Endometrial microvascular endothelial cells (primary cell): ENCODE measurements around the gene OR1I1. TPM values are rescaled to one million over a fixed set of nuclear protein-coding genes. Genes with fewer than 3 reads are reported as not detected.
"Not testable (repeated sequence)": the region's sequence is repeated elsewhere in the genome, so short reads cannot be mapped to it uniquely, and the experiment has no call there.

Experiments used
- in situ Hi-C: cut with HindIII; loops from 2 replicates; pipeline ENCODE4 v1.10.0; 2017; ENCODE audit warnings: low sequenced_read_pairs, low pct_unique_long_range_greater_than_20kb; ENCODE audit errors: inconsistent ontology term
- total RNA-seq: library from RNA; depleted of rRNA; stranded (reverse); fragments of >200 nt; gene quantifications from one replicate; pipeline ENCODE4 v1.2.3, GENCODE V29; 2015; ENCODE audit errors: inconsistent ontology term

Gene OR1I1, protein sequence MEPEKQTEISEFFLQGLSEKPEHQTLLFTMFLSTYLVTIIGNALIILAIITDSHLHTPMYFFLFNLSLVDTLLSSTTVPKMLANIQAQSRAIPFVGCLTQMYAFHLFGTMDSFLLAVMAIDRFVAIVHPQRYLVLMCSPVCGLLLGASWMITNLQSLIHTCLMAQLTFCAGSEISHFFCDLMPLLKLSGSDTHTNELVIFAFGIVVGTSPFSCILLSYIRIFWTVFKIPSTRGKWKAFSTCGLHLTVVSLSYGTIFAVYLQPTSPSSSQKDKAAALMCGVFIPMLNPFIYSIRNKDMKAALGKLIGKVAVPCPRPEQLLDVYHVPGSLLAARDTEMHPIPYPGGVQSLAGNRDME
- not detected for total RNA-seq

GRCh38 chr19:15081911-15082310, at the start of gene OR1I1:
Gene OR1I1 (plus strand): TSS chr19:15082211. CDS start chr19:15087066, 4,855 bp downstream.
- in situ Hi-C loops = no loop called here

- in situ Hi-C loops = no loop called here
These were observed 46.2 kb upstream of the OR1I1 start for GRCh38 chr19:15035795-15036311.

GRCh38 chr19:15037586-15037985, 44.4 kb upstream of the OR1I1 start:
- in situ Hi-C loops = no loop called here

GRCh38 chr19:15038294-15038693, 43.7 kb upstream of the OR1I1 start:
- in situ Hi-C loops = no loop called here

GRCh38 chr19:15042003-15042402, 40.0 kb upstream of the OR1I1 start:
- in situ Hi-C loops = no loop called here

DNA sequence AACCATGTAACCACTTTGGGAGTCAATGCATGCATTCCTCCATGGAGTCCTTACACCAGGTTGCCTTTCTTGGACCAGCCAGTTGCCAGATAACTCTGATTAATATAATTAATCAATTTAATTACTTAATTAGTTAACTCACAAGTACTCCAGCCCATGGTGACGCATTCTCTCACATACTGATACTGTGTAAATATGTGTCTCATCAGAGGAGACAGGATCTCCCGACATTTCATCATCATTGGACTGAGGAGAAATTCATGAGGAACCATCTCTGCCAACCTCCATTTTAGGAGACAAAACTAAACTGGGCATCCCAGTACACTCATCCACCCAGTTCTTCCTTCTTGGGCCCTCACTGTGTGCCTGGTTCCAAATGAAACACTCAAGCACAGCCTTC, 39.2 kb upstream of the OR1I1 start:
- in situ Hi-C loops = no loop called here

DNA sequence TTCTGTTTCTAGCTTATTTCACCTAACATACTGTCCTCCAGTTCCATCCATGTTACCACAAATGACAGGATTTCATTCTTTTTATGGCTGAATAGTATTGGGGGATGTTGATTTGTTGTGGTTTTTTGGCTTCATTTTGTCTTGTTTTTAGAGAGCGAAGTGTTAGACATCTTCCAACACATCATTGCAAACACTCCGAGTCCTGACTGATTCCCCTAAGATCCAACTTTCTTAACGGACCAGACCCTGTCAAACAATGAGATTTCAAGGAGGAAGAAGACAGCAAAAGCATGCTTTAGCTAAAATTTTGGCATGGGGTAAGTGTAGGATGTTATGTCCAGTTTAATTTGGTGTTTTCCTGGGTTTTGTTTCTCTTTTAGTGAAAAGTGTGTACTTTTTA, 36.5 kb upstream of the OR1I1 start:
- in situ Hi-C loops = no loop called here

- in situ Hi-C loops = no loop called here
These were observed 34.3 kb upstream of the OR1I1 start for GRCh38 chr19:15047680-15048079.

GRCh38 chr19:15048128-15048527, 33.9 kb upstream of the OR1I1 start:
- in situ Hi-C loops = no loop called here

DNA sequence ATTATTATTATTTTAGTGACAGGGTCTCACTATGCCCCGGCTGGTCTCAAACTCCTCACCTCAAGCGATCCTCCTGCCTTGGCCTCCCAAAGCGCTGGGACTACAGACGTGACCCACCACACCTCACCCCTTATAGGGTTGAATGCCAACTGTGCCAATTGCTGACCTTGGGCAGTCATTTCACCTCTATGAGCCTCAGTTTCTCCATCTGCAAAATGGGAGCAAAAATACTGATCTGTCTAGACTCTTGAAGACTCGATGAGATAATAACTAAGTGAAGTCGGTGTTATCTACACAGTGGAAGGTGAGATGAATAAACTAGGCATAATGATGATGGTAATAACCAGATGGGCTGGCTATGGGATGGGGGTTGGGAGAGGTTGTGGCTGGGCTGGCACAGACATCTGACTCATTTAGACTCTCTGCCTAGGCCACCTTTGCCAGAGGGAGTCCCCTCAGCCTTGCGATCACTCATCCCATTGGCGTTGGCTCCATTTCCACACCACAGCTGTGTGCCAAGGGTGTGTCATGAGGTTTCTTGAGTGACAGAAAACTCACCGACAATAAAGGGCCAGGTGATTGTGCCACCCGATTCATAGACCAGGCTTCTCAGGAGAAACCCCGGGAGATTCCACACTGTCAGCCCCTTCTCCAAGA, 33.0 kb upstream of the OR1I1 start, which contains the start of gene CASP14:
Gene CASP14, plus strand, starts transcription at position 596 of the 657 bp plus-strand sequence. CDS start 2,772 bp downstream, outside the sequence.
- in situ Hi-C loops = no loop called here

DNA sequence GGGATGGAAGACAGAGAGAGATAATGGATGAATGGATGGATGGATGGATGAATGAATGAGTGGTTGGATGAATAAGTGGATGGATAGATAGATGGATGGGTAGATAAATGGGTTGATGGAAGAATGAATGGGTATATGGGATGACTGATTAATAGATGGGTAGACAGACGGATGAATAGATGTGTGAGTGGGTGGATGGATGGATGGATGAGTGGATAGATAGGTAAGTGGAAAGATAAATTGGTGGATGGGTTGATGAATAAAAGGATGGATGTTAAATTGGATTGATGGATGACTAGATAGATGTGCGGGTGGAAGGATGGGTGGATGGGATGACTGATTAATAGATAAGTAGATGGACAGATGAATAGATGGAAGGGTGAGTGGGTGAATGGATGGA, 31.4 kb upstream of the OR1I1 start:
- in situ Hi-C loops = no loop called here

- in situ Hi-C loops = no loop called here
These were observed 20.0 kb upstream of the OR1I1 start for GRCh38 chr19:15062036-15062435.

DNA sequence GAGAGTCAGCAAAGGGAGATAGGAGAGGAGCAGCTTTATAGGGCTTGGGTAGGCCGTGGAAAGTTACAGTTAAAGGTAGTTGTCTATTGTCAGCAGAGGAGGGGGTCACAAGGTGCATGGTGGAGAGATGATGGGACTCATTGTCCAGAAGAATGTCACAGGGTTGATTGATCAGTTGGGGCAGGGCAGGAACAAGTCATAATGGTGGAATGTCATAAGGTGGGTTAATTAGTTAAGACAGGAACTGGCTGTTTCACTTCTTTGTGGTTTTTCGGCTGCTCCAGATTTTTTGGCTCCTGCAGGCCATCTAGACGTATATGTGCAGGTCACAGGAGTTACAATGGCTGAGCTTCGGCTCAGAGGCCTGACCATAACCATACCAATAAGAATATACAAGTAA, 11.6 kb upstream of the OR1I1 start:
- in situ Hi-C loops = not testable (repeated sequence)

DNA sequence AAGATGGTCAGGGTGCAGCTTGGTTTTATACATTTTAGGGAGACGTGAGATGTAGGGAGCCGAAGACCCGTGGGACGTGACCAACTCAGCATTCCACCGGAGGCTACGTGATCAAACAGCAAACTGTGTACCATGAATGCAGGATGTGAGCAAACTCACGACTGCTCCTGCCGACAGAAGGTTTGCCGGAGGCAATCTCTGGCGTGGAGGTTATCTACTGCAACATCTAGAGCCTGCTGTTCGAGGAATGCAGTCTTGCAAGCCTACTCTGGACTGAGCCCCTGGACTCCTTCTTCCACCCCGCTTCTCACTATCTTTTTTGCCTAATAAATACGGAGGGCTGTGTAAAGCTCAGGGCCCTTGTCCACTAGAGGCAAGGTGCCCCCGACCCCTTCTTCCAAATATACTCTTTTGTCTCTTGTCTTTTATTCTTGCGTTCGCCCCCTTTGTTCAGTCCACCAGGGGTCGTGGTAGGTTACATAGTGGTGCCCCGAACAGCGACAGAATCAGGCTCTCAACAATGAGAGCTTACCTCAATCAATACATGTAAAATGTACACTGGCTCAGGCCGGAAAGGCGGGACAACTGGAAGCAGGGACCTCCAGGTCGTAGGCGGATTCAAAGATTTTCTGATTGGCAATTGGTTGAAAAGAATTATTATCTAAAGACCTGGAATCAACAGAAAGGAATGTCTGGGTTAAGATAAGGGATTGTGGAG, 8.9 kb upstream of the OR1I1 start:
- in situ Hi-C loops = no loop called here

- in situ Hi-C loops = no loop called here
These were observed 7.6 kb upstream of the OR1I1 start for GRCh38 chr19:15074371-15074770.

DNA sequence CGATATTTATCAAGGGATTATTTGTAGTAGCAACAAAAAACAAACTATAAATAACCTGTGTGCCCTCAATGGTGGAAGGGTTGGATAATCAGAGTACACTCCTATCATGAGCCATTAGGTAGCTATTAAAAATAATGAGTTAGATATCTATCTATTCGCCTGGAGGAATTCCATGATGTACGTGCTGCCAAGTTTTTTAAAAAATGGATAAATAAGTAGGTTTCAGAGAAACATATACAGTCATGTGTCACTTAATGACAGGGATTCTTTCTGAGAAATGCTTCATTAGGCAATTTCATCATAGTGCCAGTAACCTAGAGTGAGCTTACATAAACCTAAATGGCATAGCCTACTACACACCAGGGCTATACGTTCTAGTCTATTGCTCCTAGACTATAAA, 6.2 kb upstream of the OR1I1 start:
- in situ Hi-C loops = no loop called here

GRCh38 chr19:15080002-15080401, 2.0 kb upstream of the OR1I1 start:
- in situ Hi-C loops = not testable (repeated sequence)

- in situ Hi-C loops = no loop called here
These were observed 5.2 kb downstream of the OR1I1 start for GRCh38 chr19:15087182-15087581.

GRCh38 chr19:15091918-15092753, 10.1 kb downstream of the OR1I1 start:
- in situ Hi-C loops = no loop called here
